Measurements from ENCODE around the gene KRT82. TPM values are rescaled to one million over a fixed set of nuclear protein-coding genes. Genes with fewer than 3 reads are reported as not detected.

KRT82 gene
- total RNA-seq, 1 donor, result not detected

GRCh38 chr12:52402377-52402776 is 3.8 kb downstream of the KRT82 start:
- no peak overlapping the region for H3K4me3 ChIP-seq (ENCODE audit: low read depth, low read length)
- no peak for TF ChIP-seq CTCF (IDR thresholded peaks at IDR 0.05; ENCODE audit: insufficient read depth, low read length)
- no peak for DNase-seq (ENCODE audit: low read depth)

GRCh38 chr12:52401926-52402325 is 4.2 kb downstream of the KRT82 start:
- no peak for TF ChIP-seq CTCF (IDR thresholded peaks at IDR 0.05; ENCODE audit: insufficient read depth, low read length)
- no peak overlapping the region for H3K4me3 ChIP-seq (ENCODE audit: low read depth, low read length)
- DNase-seq (ENCODE audit: low read depth), result no peak

GRCh38 chr12:52401526-52401925 is 4.6 kb downstream of the KRT82 start:
- DNase-seq (ENCODE audit: low read depth), result no peak
- no peak overlapping the region for H3K4me3 ChIP-seq (ENCODE audit: low read depth, low read length)
- no peak for TF ChIP-seq CTCF (IDR thresholded peaks at IDR 0.05; ENCODE audit: insufficient read depth, low read length)

GRCh38 chr12:52400906-52401305 is 5.2 kb downstream of the KRT82 start:
- no peak overlapping the region for H3K4me3 ChIP-seq (ENCODE audit: low read depth, low read length)
- no peak for TF ChIP-seq CTCF (IDR thresholded peaks at IDR 0.05; ENCODE audit: insufficient read depth, low read length)
- no peak for DNase-seq (ENCODE audit: low read depth)

- no peak for DNase-seq (ENCODE audit: low read depth)
- H3K4me3 ChIP-seq (ENCODE audit: low read depth, low read length), result no peak overlapping the region
- no peak for TF ChIP-seq CTCF (IDR thresholded peaks at IDR 0.05; ENCODE audit: insufficient read depth, low read length)
Measured at GRCh38 chr12:52399756-52400155, 6.4 kb downstream of the KRT82 start.

- TF ChIP-seq CTCF (IDR thresholded peaks at IDR 0.05; ENCODE audit: insufficient read depth, low read length), result no peak
- no peak overlapping the region for H3K4me3 ChIP-seq (ENCODE audit: low read depth, low read length)
- no peak for DNase-seq (ENCODE audit: low read depth)
Measured at GRCh38 chr12:52398176-52398575, 8.0 kb downstream of the KRT82 start.

- no peak for DNase-seq (ENCODE audit: low read depth)
- no peak overlapping the region for H3K4me3 ChIP-seq (ENCODE audit: low read depth, low read length)
- TF ChIP-seq CTCF (IDR thresholded peaks at IDR 0.05; ENCODE audit: insufficient read depth, low read length), result no peak
Measured at GRCh38 chr12:52396656-52397055, 9.5 kb downstream of the KRT82 start.

All from fibroblast of the aortic adventitia (primary cell).